ENCODE results near the gene PRR19.

The PRR19 gene

DNA sequence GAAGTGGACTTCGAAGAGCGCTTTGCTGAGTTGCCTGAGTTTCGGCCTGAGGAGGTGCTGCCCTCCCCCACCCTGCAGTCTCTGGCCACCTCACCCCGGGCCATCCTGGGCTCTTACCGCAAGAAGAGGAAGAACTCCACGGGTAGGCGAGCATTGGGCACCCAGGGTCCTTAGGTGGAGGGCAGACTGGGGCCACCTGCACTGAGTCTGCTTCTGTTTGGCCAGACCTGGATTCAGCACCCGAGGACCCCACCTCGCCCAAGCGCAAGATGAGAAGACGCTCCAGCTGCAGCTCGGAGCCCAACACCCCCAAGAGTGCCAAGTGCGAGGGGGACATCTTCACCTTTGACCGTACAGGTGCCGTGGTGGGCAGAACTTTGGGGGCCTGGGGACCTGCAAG is 8.0 kb upstream of the PRR19 start:
- Mint-ChIP-seq H3K27me3 (ENCODE audit: low read depth) (no peaks in the 10 kb centered on the region), H3K4me1 (peaks cover 13% of the 10 kb centered on the region), H3K27ac (peak overlapping the region in 1 of 3 experiments; percentile 90), H3K4me3 (no peak overlapping the region), H3K9me3 (no peaks in the 10 kb centered on the region), H3K36me3 (ENCODE audit: low read depth) (peaks cover 31% of the 10 kb centered on the region)
- TF ChIP-seq, protein P1, sequence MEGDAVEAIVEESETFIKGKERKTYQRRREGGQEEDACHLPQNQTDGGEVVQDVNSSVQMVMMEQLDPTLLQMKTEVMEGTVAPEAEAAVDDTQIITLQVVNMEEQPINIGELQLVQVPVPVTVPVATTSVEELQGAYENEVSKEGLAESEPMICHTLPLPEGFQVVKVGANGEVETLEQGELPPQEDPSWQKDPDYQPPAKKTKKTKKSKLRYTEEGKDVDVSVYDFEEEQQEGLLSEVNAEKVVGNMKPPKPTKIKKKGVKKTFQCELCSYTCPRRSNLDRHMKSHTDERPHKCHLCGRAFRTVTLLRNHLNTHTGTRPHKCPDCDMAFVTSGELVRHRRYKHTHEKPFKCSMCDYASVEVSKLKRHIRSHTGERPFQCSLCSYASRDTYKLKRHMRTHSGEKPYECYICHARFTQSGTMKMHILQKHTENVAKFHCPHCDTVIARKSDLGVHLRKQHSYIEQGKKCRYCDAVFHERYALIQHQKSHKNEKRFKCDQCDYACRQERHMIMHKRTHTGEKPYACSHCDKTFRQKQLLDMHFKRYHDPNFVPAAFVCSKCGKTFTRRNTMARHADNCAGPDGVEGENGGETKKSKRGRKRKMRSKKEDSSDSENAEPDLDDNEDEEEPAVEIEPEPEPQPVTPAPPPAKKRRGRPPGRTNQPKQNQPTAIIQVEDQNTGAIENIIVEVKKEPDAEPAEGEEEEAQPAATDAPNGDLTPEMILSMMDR (IDR thresholded peaks at IDR 0.05; ENCODE audit: unreplicated experiment in 3 of 3): no peak

DNA sequence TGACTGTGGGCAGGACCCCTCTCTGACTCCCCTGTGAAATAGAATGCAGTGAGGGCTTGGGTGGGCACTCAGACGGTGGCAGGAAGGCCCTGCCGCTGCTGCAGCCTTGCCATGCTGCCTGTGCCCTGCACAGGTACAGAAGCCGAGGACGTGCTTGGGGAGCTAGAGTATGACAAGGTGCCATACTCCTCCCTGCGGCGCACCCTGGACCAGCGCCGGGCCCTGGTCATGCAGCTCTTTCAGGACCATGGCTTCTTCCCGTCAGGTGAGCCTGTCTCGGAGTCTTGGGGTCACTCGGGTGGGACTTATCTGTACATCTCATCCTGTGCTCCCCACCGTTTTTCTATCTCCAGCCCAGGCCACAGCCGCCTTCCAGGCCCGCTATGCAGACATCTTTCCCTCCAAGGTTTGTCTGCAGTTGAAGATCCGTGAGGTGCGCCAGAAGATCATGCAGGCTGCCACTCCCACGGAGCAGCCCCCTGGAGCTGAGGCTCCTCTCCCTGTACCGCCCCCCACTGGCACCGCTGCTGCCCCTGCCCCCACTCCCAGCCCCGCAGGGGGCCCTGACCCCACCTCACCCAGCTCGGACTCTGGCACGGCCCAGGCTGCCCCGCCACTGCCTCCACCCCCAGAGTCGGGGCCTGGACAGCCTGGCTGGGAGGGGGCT is 7.3 kb upstream of the PRR19 start:
- Mint-ChIP-seq H3K36me3 (ENCODE audit: low read depth) (peaks cover 32% of the 10 kb centered on the region), H3K27me3 (ENCODE audit: low read depth) (no peaks in the 10 kb centered on the region), H3K9me3 (no peaks in the 10 kb centered on the region), H3K27ac (peak overlapping the region in 1 of 3 experiments; percentile 90), H3K4me1 (peaks cover 13% of the 10 kb centered on the region), H3K4me3 (no peak overlapping the region)
- TF ChIP-seq, protein P1 (IDR thresholded peaks at IDR 0.05; ENCODE audit: unreplicated experiment in 3 of 3): no peak

DNA sequence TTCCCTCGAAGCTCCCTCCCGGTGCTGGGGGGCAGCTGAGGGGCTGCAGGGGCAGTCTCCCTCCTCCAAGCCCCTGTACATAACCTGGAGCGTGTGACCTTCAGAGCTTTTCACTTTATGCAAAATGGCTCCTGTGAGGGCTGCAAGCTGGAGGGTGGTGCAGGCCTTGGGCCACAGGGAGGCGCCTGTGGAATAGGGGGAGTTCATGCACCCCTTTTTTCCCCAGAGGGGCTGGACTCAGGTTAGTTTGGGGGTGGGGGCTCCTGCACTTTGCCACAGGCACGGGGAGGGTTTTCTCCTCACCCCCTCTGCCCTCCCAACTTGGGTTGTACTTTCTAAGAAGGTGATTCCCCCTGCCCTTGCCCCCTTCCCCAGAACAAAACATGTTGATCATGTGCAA is 6.6 kb upstream of the PRR19 start:
- Mint-ChIP-seq H3K27ac (peak overlapping the region in 1 of 3 experiments; percentile 53), H3K27me3 (ENCODE audit: low read depth) (no peaks in the 10 kb centered on the region), H3K4me1 (peaks cover 13% of the 10 kb centered on the region)

DNA sequence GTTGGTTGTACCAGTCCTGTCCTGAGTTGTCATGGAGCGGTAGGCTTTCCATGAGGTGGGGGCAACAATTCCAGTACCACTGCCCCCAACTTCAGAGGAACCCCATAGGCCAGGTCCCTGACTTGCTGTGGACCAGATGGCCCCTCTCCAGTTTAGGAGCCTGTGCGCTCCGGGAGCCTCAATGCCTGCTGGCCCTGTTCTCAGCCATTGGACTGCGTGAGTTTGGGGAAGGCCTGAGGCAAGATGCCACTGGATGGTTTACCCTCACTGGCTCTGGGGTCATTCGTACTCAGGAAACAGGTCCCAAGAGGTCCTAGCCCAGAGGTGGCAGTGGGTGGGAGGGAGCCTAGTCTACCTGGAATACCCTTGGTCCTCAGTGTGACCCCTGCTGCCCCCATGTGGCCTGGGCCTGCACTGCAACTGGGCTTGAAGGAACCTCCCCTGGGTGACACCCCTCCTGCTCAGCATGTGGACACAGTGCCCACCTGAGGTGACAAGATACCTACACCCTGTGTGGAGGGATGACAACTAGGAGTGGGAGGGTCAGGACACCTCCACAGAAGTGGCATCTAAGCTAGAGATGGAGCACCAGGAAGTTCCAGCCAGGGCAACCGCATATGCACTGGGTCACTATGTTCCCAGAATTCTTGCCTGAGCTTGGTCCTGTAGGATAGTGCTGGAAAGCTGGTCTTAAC is 6.0 kb upstream of the PRR19 start:
- H3K27ac Mint-ChIP-seq: peak overlapping the region in 1 of 3 experiments; percentile 53
- peaks cover 13% of the 10 kb centered on the region for H3K4me1 Mint-ChIP-seq
- H3K4me3 Mint-ChIP-seq: no peak overlapping the region
- H3K36me3 Mint-ChIP-seq (ENCODE audit: low read depth): peaks cover 39% of the 10 kb centered on the region
- H3K9me3 Mint-ChIP-seq: no peaks in the 10 kb centered on the region
- TF ChIP-seq, protein P1 (IDR thresholded peaks at IDR 0.05; ENCODE audit: unreplicated experiment in 3 of 3): peak; percentile 86 to 96 (median 86)
- no peaks in the 10 kb centered on the region for H3K27me3 Mint-ChIP-seq (ENCODE audit: low read depth)

More for the DNA sequence above, 6.6 kb upstream of the PRR19 start:
- H3K9me3 Mint-ChIP-seq: no peaks in the 10 kb centered on the region
- H3K4me3 Mint-ChIP-seq: no peak overlapping the region
- TF ChIP-seq, protein P1 (IDR thresholded peaks at IDR 0.05; ENCODE audit: unreplicated experiment in 3 of 3): no peak
- H3K36me3 Mint-ChIP-seq (ENCODE audit: low read depth): peaks cover 39% of the 10 kb centered on the region

DNA sequence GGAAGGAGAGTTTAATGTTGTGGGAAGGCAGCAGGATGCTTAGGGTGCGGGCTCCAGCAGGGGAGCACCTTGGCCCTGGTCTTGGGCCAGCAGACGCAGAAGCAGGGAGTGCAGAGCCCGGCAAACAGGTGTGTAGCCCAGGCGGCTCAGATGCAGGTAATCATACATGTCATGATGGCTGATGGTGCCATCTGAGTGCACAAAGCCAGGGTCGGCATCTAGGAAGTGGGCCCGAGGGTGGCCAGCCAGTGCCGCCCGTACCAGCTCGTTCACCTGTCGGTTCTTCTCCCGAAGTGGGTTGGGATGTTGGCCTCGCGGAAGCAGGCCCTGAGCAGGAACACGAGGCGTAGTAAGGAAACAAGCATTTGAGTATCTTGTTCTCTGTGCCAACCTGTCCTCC is 4.9 kb upstream of the PRR19 start:
- Mint-ChIP-seq H3K27ac (peak overlapping the region in 2 of 3 experiments; percentile 47 to 61), H3K36me3 (ENCODE audit: low read depth) (peaks cover 30% of the 10 kb centered on the region), H3K4me3 (peak overlapping the region; percentile 6 to 47 (median 19)), H3K4me1 (peaks cover 5% of the 10 kb centered on the region), H3K27me3 (ENCODE audit: low read depth) (no peaks in the 10 kb centered on the region), H3K9me3 (no peaks in the 10 kb centered on the region)
- TF ChIP-seq, protein P1 (IDR thresholded peaks at IDR 0.05; ENCODE audit: unreplicated experiment in 3 of 3): no peak
